Ovary (tissue), 3 donors: ENCODE results near the gene NFKBIE.

Experiments
- POLR2A ChIP-seq: fragments of 450-650 bp; IDR thresholded peaks from one replicate; pipeline ENCODE4 v1.6.1; 2017; ENCODE audit warnings: antibody characterized with exemption, mild to moderate bottlenecking, moderate library complexity
- TF ChIP-seq, protein P1 (sequence below), 3 donors: fragments of 450-650 bp in 2 of 3; fragments of 200-600 bp in 1 of 3; IDR thresholded peaks; one replicate each; pipeline versions ENCODE4 v1.5.1 to v1.8.0; 2016 to 2022; ENCODE audit warnings: antibody characterized with exemption in 3 of 3, mild to moderate bottlenecking in 1 of 3
- donor health status: DM: no; HTN: no; CAD: no.

- TF ChIP-seq, protein P1, sequence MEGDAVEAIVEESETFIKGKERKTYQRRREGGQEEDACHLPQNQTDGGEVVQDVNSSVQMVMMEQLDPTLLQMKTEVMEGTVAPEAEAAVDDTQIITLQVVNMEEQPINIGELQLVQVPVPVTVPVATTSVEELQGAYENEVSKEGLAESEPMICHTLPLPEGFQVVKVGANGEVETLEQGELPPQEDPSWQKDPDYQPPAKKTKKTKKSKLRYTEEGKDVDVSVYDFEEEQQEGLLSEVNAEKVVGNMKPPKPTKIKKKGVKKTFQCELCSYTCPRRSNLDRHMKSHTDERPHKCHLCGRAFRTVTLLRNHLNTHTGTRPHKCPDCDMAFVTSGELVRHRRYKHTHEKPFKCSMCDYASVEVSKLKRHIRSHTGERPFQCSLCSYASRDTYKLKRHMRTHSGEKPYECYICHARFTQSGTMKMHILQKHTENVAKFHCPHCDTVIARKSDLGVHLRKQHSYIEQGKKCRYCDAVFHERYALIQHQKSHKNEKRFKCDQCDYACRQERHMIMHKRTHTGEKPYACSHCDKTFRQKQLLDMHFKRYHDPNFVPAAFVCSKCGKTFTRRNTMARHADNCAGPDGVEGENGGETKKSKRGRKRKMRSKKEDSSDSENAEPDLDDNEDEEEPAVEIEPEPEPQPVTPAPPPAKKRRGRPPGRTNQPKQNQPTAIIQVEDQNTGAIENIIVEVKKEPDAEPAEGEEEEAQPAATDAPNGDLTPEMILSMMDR (IDR thresholded peaks at IDR 0.05): no peak
- no peak for TF ChIP-seq POLR2A
Measured at GRCh38 chr6:44237021-44237812, 28.1 kb downstream of the NFKBIE start.
